Jurkat, Clone E6-1 (cell line): ENCODE results near the gene BAHCC1.

Experiments
- DNase-seq: peaks from one replicate; pipeline ENCODE4 v3.0.0-alpha.2; 2011; ENCODE audit warnings: low read depth, low spot score
- H3K4me3 ChIP-seq: 2 replicates; pipeline ENCODE4 v1.5.1; 2011; ENCODE audit warnings: mild to moderate bottlenecking, low read length, control low read depth, moderate library complexity

Gene BAHCC1

GRCh38 chr17:81365601-81366585 is 29.4 kb upstream of the BAHCC1 start:
- peak; percentile 23 for DNase-seq
- H3K4me3 ChIP-seq, result no peak overlapping the region

GRCh38 chr17:81366648-81367047 is 28.6 kb upstream of the BAHCC1 start:
- H3K4me3 ChIP-seq, result no peak overlapping the region
- DNase-seq, result no peak

GRCh38 chr17:81367171-81367570 is 28.1 kb upstream of the BAHCC1 start:
- H3K4me3 ChIP-seq, result no peak overlapping the region
- no peak for DNase-seq

GRCh38 chr17:81368161-81369022 is 26.9 kb upstream of the BAHCC1 start:
- H3K4me3 ChIP-seq, result no peak overlapping the region
- DNase-seq, result no peak

- DNase-seq, result no peak
- H3K4me3 ChIP-seq, result no peak overlapping the region
Measured at GRCh38 chr17:81370294-81370693, 25.0 kb upstream of the BAHCC1 start.

GRCh38 chr17:81371910-81372760 is 23.1 kb upstream of the BAHCC1 start:
- no peak for DNase-seq

GRCh38 chr17:81373536-81374160 is 21.6 kb upstream of the BAHCC1 start:
- H3K4me3 ChIP-seq, result no peak overlapping the region
- DNase-seq, result no peak

More at GRCh38 chr17:81371910-81372760, 23.1 kb upstream of the BAHCC1 start:
- H3K4me3 ChIP-seq, result no peak overlapping the region

GRCh38 chr17:81374890-81375289 is 20.4 kb upstream of the BAHCC1 start:
- H3K4me3 ChIP-seq, result no peak overlapping the region

GRCh38 chr17:81376946-81377714 is 18.1 kb upstream of the BAHCC1 start:
- no peak for DNase-seq
- no peak overlapping the region for H3K4me3 ChIP-seq

More at GRCh38 chr17:81374890-81375289, 20.4 kb upstream of the BAHCC1 start:
- no peak for DNase-seq

GRCh38 chr17:81378941-81379511 is 16.2 kb upstream of the BAHCC1 start:
- H3K4me3 ChIP-seq, result no peak overlapping the region
- DNase-seq, result no peak

- no peak overlapping the region for H3K4me3 ChIP-seq
- no peak for DNase-seq
Measured at GRCh38 chr17:81379523-81379942, 15.7 kb upstream of the BAHCC1 start.

- no peak overlapping the region for H3K4me3 ChIP-seq
- DNase-seq, result no peak
Measured at GRCh38 chr17:81380131-81380530, 15.1 kb upstream of the BAHCC1 start.

GRCh38 chr17:81380666-81381518 is 14.4 kb upstream of the BAHCC1 start:
- DNase-seq, result no peak
- H3K4me3 ChIP-seq, result no peak overlapping the region

GRCh38 chr17:81381632-81382577 is 13.4 kb upstream of the BAHCC1 start:
- DNase-seq, result no peak
- no peak overlapping the region for H3K4me3 ChIP-seq

GRCh38 chr17:81382851-81383250 is 12.4 kb upstream of the BAHCC1 start:
- no peak for DNase-seq
- no peak overlapping the region for H3K4me3 ChIP-seq
